ENCODE data around the gene C6orf15.

The C6orf15 gene

GRCh38 chr6:31154436-31154835, 42.1 kb upstream of the C6orf15 start:
- Histone ChIP-seq H3K79me2 (ENCODE audit: control insufficient read depth, low read length) (peaks cover 21% of the 10 kb centered on the region), H3K9me2 (replicated peaks; ENCODE audit: control insufficient read depth, low read length) (no peaks in the 10 kb centered on the region), H4K20me1 (ENCODE audit: control insufficient read depth, insufficient read depth, low read depth, low read length) (no peaks in the 10 kb centered on the region), H3K27me3 (ENCODE audit: control insufficient read depth, low read length) (no peaks in the 10 kb centered on the region), H3K4me2 (ENCODE audit: low read length) (no peak overlapping the region), H3K4me1 (ENCODE audit: control insufficient read depth, low read length) (peaks cover 11% of the 10 kb centered on the region), H3K4me3 (ENCODE audit: low read length) (no peak overlapping the region), H3F3A (ENCODE audit: control insufficient read depth, insufficient read depth) (0 out of 2 replicates have a peak, but pooled peaks cover 2% of the 10 kb centered on the region), H3K27ac (ENCODE audit: low read depth, low read length) (no peak overlapping the region), H3K36me3 (ENCODE audit: control insufficient read depth, low read length) (peaks cover 25% of the 10 kb centered on the region), H3K9me3 (ENCODE audit: control insufficient read depth, insufficient read depth, low read length) (no peaks in the 10 kb centered on the region)
- TF ChIP-seq CTCF (IDR thresholded peaks at IDR 0.05; ENCODE audit: low read depth, low read length, poor library complexity, severe bottlenecking) = no peak
- no peak for TF ChIP-seq EZH2phosphoT487 (IDR thresholded peaks at IDR 0.05; ENCODE audit: borderline replicate concordance, low read length)

GRCh38 chr6:31152781-31153180, 40.4 kb upstream of the C6orf15 start:
- no peaks in the 10 kb centered on the region for H3K9me2 ChIP-seq (replicated peaks; ENCODE audit: control insufficient read depth, low read length)
- H3K27me3 ChIP-seq (ENCODE audit: control insufficient read depth, low read length) = no peaks in the 10 kb centered on the region
- no peaks in the 10 kb centered on the region for H3F3A ChIP-seq (ENCODE audit: control insufficient read depth, insufficient read depth)
- H3K9me3 ChIP-seq (ENCODE audit: control insufficient read depth, insufficient read depth, low read length) = no peaks in the 10 kb centered on the region
- no peak overlapping the region for H3K4me2 ChIP-seq (ENCODE audit: low read length)
- TF ChIP-seq EZH2phosphoT487 (IDR thresholded peaks at IDR 0.05; ENCODE audit: borderline replicate concordance, low read length) (no peak), CTCF (IDR thresholded peaks at IDR 0.05; ENCODE audit: low read depth, low read length, poor library complexity, severe bottlenecking) (no peak)
- H3K36me3 ChIP-seq (ENCODE audit: control insufficient read depth, low read length) = peaks cover 20% of the 10 kb centered on the region
- H3K4me3 ChIP-seq (ENCODE audit: low read length) = no peak overlapping the region
- H3K27ac ChIP-seq (ENCODE audit: low read depth, low read length) = no peak overlapping the region
- peaks cover 12% of the 10 kb centered on the region for H3K79me2 ChIP-seq (ENCODE audit: control insufficient read depth, low read length)
- H3K4me1 ChIP-seq (ENCODE audit: control insufficient read depth, low read length) = peaks cover 10% of the 10 kb centered on the region
- no peaks in the 10 kb centered on the region for H4K20me1 ChIP-seq (ENCODE audit: control insufficient read depth, insufficient read depth, low read depth, low read length)

GRCh38 chr6:31149827-31150447, 37.6 kb upstream of the C6orf15 start:
- Histone ChIP-seq H3K79me2 (ENCODE audit: control insufficient read depth, low read length) (no peaks in the 10 kb centered on the region), H3F3A (ENCODE audit: control insufficient read depth, insufficient read depth) (no peaks in the 10 kb centered on the region), H3K27me3 (ENCODE audit: control insufficient read depth, low read length) (no peaks in the 10 kb centered on the region), H3K4me1 (ENCODE audit: control insufficient read depth, low read length) (no peaks in the 10 kb centered on the region), H3K4me2 (ENCODE audit: low read length) (no peak overlapping the region), H3K9me2 (replicated peaks; ENCODE audit: control insufficient read depth, low read length) (no peaks in the 10 kb centered on the region), H3K36me3 (ENCODE audit: control insufficient read depth, low read length) (peaks cover 5% of the 10 kb centered on the region; the same call in 1 of the 2 replicates), H3K9me3 (ENCODE audit: control insufficient read depth, insufficient read depth, low read length) (no peaks in the 10 kb centered on the region), H3K27ac (ENCODE audit: low read depth, low read length) (no peak overlapping the region), H3K4me3 (ENCODE audit: low read length) (no peak overlapping the region), H4K20me1 (ENCODE audit: control insufficient read depth, insufficient read depth, low read depth, low read length) (no peaks in the 10 kb centered on the region)
- no peak for TF ChIP-seq CTCF (IDR thresholded peaks at IDR 0.05; ENCODE audit: low read depth, low read length, poor library complexity, severe bottlenecking)
- TF ChIP-seq EZH2phosphoT487 (IDR thresholded peaks at IDR 0.05; ENCODE audit: borderline replicate concordance, low read length) = no peak
